SK-N-SH (cell line): Measurements from ENCODE around the gene APBB1IP. TPM values are rescaled to one million over a fixed set of nuclear protein-coding genes. Genes with fewer than 3 reads are reported as not detected.

Source experiments
- CTCF ChIA-PET: fragments of 300-600, 350-600 bp; formaldehyde crosslinking; extraction: SDS; loops from one replicate; lab custom pipeline; 2021; lab: Yijun Ruan, JAX
- POLR2A ChIA-PET: fragments of 350-600 bp; sonication (Branson Sonifier 250); formaldehyde crosslinking; extraction: SDS; loops from one replicate; lab custom pipeline; 2020; ENCODE audit warnings: antibody characterized with exemption, inconsistent platforms; lab: Yijun Ruan, JAX
- DNase-seq: peaks from one replicate; pipeline ENCODE4 v3.0.0; 2012
- H2AFZ ChIP-seq: fragments of 200-600 bp; sonication (generic); 2 replicates; pipeline ENCODE4 v1.8.1; 2016; ENCODE audit warnings: antibody characterized with exemption, mild to moderate bottlenecking, low read depth
- H3F3A ChIP-seq: fragments of 200-600 bp; sonication (generic); replicated peaks from 2 replicates; pipeline ENCODE3; 2016; ENCODE audit warnings: antibody characterized with exemption, mild to moderate bottlenecking; ENCODE audit not compliant: insufficient read depth
- H3K27ac ChIP-seq, 2 experiments: fragments of 200-500 bp in 1 of 2; fragments of 200-600 bp in 1 of 2; sonication (Bioruptor generic) in 1 of 2; sonication (generic), shearing (Covaris generic) in 1 of 2; 2 replicates each; pipeline versions ENCODE4 v1.5.1 to v1.6.1; 2014 to 2016; ENCODE audit warnings: low read depth in 2 of 2, inconsistent platforms in 1 of 2, low read length in 1 of 2, mild to moderate bottlenecking in 1 of 2, mixed read lengths in 1 of 2
- H3K27me3 ChIP-seq: fragments of 200-600 bp; sonication (generic), shearing (Covaris generic); 2 replicates; pipeline ENCODE4 v1.6.1; 2016; ENCODE audit warnings: mixed run types; ENCODE audit not compliant: insufficient read depth
- H3K36me3 ChIP-seq, 2 experiments: fragments of 200-500 bp in 1 of 2; fragments of 200-600 bp in 1 of 2; sonication (Bioruptor generic) in 1 of 2; sonication (generic) in 1 of 2; replicated peaks in 1 of 2; 2 replicates each; pipeline versions ENCODE3 to v1.5.1; 2014 to 2016; ENCODE audit warnings: low read length in 1 of 2, mild to moderate bottlenecking in 1 of 2; ENCODE audit not compliant: insufficient read depth in 2 of 2, control insufficient read depth in 1 of 2
- H3K4me1 ChIP-seq, 2 experiments: fragments of 200-500 bp in 1 of 2; fragments of 200-600 bp in 1 of 2; sonication (Bioruptor generic) in 1 of 2; sonication (generic), shearing (Covaris generic) in 1 of 2; 2 replicates each; pipeline versions ENCODE4 v1.5.1 to v1.6.1; 2014 to 2016; ENCODE audit warnings: low read depth in 1 of 2, low read length in 1 of 2, mixed run types in 1 of 2; ENCODE audit not compliant: insufficient read depth in 2 of 2, control insufficient read depth in 1 of 2
- H3K4me2 ChIP-seq: fragments of 200-600 bp; sonication (generic), shearing (Covaris generic); 2 replicates; pipeline ENCODE4 v1.6.1; 2017; ENCODE audit warnings: mixed run types
- H3K4me3 ChIP-seq, 2 experiments: fragments of 200-500 bp in 1 of 2; fragments of 200-600 bp in 1 of 2; sonication (Bioruptor generic) in 1 of 2; sonication (generic), shearing (Covaris generic) in 1 of 2; 2 replicates each; pipeline versions ENCODE4 v1.5.1 to v1.8.1; 2014 to 2016; ENCODE audit warnings: low read depth in 2 of 2, inconsistent platforms in 1 of 2, low read length in 1 of 2, mild to moderate bottlenecking in 1 of 2, mixed read lengths in 1 of 2, moderate library complexity in 1 of 2
- H3K79me2 ChIP-seq: fragments of 200-600 bp; sonication (generic); 2 replicates; pipeline ENCODE4 v1.8.1; 2017; ENCODE audit warnings: mild to moderate bottlenecking; ENCODE audit not compliant: insufficient read depth
- H3K9ac ChIP-seq: fragments of 200-600 bp; sonication (generic); 2 replicates; pipeline ENCODE4 v1.6.1; 2017; ENCODE audit warnings: mixed run types
- H3K9me2 ChIP-seq: fragments of 200-600 bp; sonication (generic); 2 replicates; pipeline ENCODE4 v1.6.1; 2017; ENCODE audit warnings: mixed run types
- H3K9me3 ChIP-seq: fragments of 200-600 bp; sonication (generic); 2 replicates; pipeline ENCODE4 v1.6.1; 2017; ENCODE audit warnings: mixed run types, mild to moderate bottlenecking, moderate library complexity
- H4K20me1 ChIP-seq: fragments of 200-600 bp; sonication (generic); 2 replicates; pipeline ENCODE4 v1.6.1; 2017; ENCODE audit warnings: mild to moderate bottlenecking, mixed run types; ENCODE audit not compliant: insufficient read depth
- ELF1 ChIP-seq: IDR thresholded peaks from 2 replicates; pipeline ENCODE4 v1.4.0; 2012
- FOXM1 ChIP-seq: IDR thresholded peaks from 2 replicates; pipeline ENCODE4 v1.4.0; 2012; ENCODE audit warnings: low read depth, mild to moderate bottlenecking
- MEF2A ChIP-seq: IDR thresholded peaks from 2 replicates; pipeline ENCODE4 v1.4.0; 2012; ENCODE audit warnings: low read depth, borderline replicate concordance
- SIN3A ChIP-seq: IDR thresholded peaks from 2 replicates; pipeline ENCODE4 v1.6.1; 2012; ENCODE audit warnings: low read depth, mild to moderate bottlenecking, low read length, moderate library complexity, borderline replicate concordance
- TAF1 ChIP-seq: IDR thresholded peaks from 2 replicates; pipeline ENCODE4 v1.6.1; 2012; ENCODE audit warnings: low read depth, mild to moderate bottlenecking, low read length, moderate library complexity, borderline replicate concordance
- WGBS: methylation state at CpG from one replicate; pipeline ENCODE4 v1.1.6; 2017; ENCODE audit warnings: low lambda C conversion rate; 5-methylcytosine and 5-hydroxymethylcytosine counted together
- polyA plus RNA-seq, 3 experiments: library from polyadenylated mRNA; depleted of rRNA; stranded (reverse); fragments of >200 nt; gene quantifications; 2 replicates each; pipeline ENCODE4 v1.2.3, GENCODE V29; 2012
- TF ChIP-seq, protein P1 (sequence below): IDR thresholded peaks from 2 replicates; pipeline ENCODE4 v1.6.1; 2012; ENCODE audit warnings: mild to moderate bottlenecking, low read depth, low read length, moderate library complexity
- TF ChIP-seq, protein P2 (sequence below): fragments of 150-350 bp; IDR thresholded peaks from 2 replicates; pipeline ENCODE4 v1.6.1; 2016; ENCODE audit warnings: mild to moderate bottlenecking, low read depth, low read length
- TF ChIP-seq, protein P3 (sequence below): IDR thresholded peaks from 2 replicates; pipeline ENCODE4 v1.4.0; 2012; ENCODE audit warnings: low read depth, borderline replicate concordance
- TF ChIP-seq, protein P4 (sequence below): IDR thresholded peaks from 2 replicates; pipeline ENCODE4 v1.4.0; 2012; ENCODE audit warnings: low read depth

APBB1IP gene
- polyA plus RNA-seq, 1 of the 3 experiments (the other 2 are of a cell fraction), result not detected

DNA sequence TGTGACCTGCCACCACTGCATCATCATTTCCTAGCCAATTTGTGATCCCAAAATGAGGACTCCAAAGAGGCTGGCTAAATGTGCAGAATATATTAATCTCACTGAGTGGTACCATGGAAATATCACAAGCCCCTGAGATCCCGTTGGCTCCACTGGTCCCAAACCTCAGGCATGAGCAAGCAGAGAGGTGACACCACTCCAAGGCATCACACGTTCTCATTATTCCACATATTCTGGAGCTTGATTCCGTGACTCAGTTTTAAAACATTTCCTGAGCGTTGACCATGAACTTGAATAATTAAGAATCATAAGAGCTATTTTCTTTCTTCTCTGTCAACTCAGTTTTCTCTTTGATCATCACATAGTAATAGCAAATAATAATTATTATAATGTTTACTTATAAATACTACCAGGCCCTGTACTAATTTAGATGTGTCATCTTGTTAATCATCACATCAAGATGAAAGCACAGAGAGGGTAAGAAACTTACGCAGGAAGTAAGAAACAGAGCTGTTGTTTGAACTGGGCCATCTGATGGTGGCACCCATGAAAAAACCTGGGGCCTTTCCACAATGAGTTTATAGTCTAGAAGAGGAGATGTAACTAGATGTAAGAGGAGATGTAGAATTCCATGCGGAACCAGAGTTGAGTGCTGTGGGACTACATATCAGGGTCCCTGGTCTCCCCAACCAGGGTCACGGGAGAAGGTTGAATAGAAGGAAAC is 3.5 kb downstream of the APBB1IP start:
- Histone ChIP-seq H3K9ac (no peak overlapping the region), H4K20me1 (no peaks in the 10 kb centered on the region), H3F3A (no peaks in the 10 kb centered on the region), H3K27ac (no peak overlapping the region), H3K4me1 (no peaks in the 10 kb centered on the region), H3K27me3 (peaks cover 11% of the 10 kb centered on the region; the same call in 1 of the 2 replicates), H3K4me2 (no peak overlapping the region), H3K4me3 (no peak overlapping the region), H3K9me3 (no peaks in the 10 kb centered on the region), H3K36me3 (no peaks in the 10 kb centered on the region), H3K9me2 (no peaks in the 10 kb centered on the region), H3K79me2 (no peaks in the 10 kb centered on the region), H2AFZ (no peak overlapping the region)
- CTCF ChIA-PET, result no interaction called here
- TF ChIP-seq MEF2A, result no peak
- 29% methylated on average over 7 of the region's 7 CpGs for WGBS
- no peak for DNase-seq
- POLR2A ChIA-PET, result no interaction called here

DNA sequence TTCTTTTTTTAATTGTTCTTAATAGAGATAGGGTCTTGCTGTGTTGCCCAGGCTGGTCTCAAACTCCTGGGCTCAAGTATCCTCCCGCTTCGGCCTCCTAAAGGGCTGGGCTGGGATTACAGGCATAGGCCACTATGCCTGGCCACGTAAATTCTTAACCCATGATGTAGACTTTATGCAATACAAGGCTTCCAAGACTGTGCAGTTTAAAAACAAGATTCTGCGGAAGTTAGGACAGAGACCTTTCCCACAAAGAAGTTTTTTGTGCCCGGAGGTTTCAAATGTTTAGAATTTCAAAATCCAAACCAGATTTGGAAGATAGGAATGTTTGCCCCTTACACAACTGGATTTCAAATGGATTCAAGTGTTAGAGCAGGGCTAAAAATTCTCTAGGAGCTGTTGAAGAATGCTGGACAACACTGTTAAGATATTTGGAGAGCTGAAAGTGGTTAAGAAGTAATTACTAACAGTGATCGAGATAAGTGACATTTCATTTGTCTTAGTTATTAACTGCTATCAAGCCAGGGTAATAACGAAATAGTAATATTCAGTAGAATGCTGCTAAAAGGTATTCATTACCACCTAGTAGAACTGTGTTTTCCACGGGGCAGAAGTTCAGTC is 7.4 kb downstream of the APBB1IP start:
- Histone ChIP-seq H3K4me3 (no peak overlapping the region), H3K9me2 (no peaks in the 10 kb centered on the region), H3K9ac (no peak overlapping the region), H3K4me2 (no peak overlapping the region), H3K36me3 (no peaks in the 10 kb centered on the region), H3K9me3 (no peaks in the 10 kb centered on the region), H3K4me1 (no peaks in the 10 kb centered on the region), H4K20me1 (no peaks in the 10 kb centered on the region), H2AFZ (no peak overlapping the region), H3K27me3 (no peaks in the 10 kb centered on the region; the same call in 1 of the 2 replicates), H3F3A (no peaks in the 10 kb centered on the region), H3K27ac (no peak overlapping the region), H3K79me2 (no peaks in the 10 kb centered on the region)
- ChIA-PET CTCF (no interaction called here), POLR2A (no interaction called here)
- 9% methylated on average over 8 of the region's 8 CpGs for WGBS
- TF ChIP-seq, protein P1, sequence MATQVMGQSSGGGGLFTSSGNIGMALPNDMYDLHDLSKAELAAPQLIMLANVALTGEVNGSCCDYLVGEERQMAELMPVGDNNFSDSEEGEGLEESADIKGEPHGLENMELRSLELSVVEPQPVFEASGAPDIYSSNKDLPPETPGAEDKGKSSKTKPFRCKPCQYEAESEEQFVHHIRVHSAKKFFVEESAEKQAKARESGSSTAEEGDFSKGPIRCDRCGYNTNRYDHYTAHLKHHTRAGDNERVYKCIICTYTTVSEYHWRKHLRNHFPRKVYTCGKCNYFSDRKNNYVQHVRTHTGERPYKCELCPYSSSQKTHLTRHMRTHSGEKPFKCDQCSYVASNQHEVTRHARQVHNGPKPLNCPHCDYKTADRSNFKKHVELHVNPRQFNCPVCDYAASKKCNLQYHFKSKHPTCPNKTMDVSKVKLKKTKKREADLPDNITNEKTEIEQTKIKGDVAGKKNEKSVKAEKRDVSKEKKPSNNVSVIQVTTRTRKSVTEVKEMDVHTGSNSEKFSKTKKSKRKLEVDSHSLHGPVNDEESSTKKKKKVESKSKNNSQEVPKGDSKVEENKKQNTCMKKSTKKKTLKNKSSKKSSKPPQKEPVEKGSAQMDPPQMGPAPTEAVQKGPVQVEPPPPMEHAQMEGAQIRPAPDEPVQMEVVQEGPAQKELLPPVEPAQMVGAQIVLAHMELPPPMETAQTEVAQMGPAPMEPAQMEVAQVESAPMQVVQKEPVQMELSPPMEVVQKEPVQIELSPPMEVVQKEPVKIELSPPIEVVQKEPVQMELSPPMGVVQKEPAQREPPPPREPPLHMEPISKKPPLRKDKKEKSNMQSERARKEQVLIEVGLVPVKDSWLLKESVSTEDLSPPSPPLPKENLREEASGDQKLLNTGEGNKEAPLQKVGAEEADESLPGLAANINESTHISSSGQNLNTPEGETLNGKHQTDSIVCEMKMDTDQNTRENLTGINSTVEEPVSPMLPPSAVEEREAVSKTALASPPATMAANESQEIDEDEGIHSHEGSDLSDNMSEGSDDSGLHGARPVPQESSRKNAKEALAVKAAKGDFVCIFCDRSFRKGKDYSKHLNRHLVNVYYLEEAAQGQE, result no peak
- TF ChIP-seq FOXM1 (no peak), TAF1 (no peak), ELF1 (no peak), SIN3A (no peak)
- TF ChIP-seq, protein P2, sequence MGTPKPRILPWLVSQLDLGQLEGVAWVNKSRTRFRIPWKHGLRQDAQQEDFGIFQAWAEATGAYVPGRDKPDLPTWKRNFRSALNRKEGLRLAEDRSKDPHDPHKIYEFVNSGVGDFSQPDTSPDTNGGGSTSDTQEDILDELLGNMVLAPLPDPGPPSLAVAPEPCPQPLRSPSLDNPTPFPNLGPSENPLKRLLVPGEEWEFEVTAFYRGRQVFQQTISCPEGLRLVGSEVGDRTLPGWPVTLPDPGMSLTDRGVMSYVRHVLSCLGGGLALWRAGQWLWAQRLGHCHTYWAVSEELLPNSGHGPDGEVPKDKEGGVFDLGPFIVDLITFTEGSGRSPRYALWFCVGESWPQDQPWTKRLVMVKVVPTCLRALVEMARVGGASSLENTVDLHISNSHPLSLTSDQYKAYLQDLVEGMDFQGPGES, result no peak
- TF ChIP-seq, protein P3, sequence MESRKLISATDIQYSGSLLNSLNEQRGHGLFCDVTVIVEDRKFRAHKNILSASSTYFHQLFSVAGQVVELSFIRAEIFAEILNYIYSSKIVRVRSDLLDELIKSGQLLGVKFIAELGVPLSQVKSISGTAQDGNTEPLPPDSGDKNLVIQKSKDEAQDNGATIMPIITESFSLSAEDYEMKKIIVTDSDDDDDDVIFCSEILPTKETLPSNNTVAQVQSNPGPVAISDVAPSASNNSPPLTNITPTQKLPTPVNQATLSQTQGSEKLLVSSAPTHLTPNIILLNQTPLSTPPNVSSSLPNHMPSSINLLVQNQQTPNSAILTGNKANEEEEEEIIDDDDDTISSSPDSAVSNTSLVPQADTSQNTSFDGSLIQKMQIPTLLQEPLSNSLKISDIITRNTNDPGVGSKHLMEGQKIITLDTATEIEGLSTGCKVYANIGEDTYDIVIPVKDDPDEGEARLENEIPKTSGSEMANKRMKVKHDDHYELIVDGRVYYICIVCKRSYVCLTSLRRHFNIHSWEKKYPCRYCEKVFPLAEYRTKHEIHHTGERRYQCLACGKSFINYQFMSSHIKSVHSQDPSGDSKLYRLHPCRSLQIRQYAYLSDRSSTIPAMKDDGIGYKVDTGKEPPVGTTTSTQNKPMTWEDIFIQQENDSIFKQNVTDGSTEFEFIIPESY, result no peak
- TF ChIP-seq, protein P4, sequence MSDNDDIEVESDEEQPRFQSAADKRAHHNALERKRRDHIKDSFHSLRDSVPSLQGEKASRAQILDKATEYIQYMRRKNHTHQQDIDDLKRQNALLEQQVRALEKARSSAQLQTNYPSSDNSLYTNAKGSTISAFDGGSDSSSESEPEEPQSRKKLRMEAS, result no peak
- no peak for DNase-seq
